Limb (tissue), 2 donors: Measurements from ENCODE around the gene AGPAT1.
A peak's percentile ranks its signal among the peaks of the same experiment; 100 is the strongest.

Source experiments
- DNase-seq, 2 donors: peaks; one replicate each; pipeline ENCODE4 v3.0.0-alpha.2; 2016; ENCODE audit errors: extremely low spot score in 2 of 2

The AGPAT1 gene

DNA sequence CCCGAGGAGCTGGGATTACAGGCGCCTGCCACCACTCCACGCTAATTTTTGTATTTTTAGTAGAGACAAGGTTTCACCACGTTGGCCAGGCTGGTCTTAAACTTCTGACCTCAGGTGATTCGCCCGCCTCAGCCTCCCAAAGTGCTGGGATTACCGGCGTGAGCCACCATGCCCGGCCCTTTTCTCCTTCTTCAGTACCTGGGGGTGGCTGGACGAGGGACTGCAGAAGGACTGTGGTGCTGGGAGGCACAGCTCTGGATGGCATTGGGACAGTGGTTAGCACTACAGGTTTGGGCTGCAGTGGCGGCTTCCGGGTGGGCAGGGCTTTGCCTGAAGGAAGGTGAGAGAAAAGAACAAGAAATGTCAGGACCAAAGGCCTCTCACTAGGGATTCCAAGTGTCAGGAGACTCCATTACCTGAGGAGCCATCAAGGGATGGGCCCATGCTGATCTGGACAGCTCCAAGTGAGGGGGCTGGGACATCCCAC lies 55.3 kb downstream of the AGPAT1 start:
- DNase-seq, result no peak

DNA sequence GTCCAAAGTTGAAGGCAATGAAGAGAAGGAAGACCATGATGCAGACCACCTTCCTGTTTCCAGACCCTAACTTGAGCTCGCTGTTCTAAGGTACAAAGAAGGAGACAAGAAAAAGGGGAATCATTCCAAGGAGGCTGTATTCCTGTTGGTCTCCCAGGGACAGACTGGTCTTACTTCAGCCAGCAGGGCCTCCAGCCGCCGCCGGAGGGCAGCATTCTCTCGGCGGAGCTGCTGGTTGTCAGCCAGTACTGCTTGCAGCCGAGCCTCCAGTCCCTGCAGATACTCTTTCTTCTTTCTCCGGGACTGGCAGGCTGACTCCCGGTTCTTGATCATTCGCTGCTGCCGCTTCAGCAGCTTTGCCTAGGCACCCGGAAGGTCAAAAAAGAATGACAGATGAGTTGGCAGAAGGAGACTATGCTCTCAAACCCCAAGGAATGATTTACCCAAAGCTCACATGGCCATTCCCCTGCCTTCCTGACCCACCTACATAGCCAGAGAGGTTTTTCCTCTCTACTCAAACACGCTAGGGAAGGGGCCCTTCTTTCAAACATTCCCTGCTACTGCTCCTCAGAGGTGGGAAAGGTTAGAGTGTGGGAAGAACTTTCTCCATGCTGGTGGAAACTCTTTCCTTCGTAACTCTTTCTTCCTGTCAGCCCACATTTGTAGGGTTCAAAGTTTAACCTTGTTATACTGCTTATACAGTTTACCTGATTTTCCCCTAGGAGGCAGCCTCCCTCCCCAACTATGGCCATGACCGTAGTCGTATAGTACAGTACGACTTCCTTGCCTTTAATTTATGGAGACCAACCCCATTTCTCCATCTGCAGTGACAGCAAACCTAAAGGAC lies 56.9 kb downstream of the AGPAT1 start:
- DNase-seq, result peak; percentile 89 to 90
